Left lung (tissue), 10 donors: ENCODE results near the gene SLAMF6. TPM values are rescaled to one million over a fixed set of nuclear protein-coding genes. Genes with fewer than 3 reads are reported as not detected.

Experiments used
- ATAC-seq: fragments of 200-7000 bp; cut with Tn5 transposase; one replicate; pipeline ENCODE4 v1.9.1; 2020; ENCODE audit warnings: moderate library complexity
- DNase-seq, 4 donors: peaks; one replicate each; pipeline ENCODE4 v3.0.0-alpha.2; 2013 to 2020
- H3K27ac ChIP-seq, 2 donors: fragments of 200-600 bp; sonication (generic) in 1 of 2; one replicate each; pipeline versions ENCODE4 v1.5.0 to v1.8.0; 2020 to 2021
- H3K27me3 ChIP-seq, 2 donors: fragments of 200-600 bp; sonication (generic) in 1 of 2; one replicate each; pipeline versions ENCODE4 v1.5.0 to v1.8.0; 2020 to 2021
- H3K36me3 ChIP-seq, 2 donors: fragments of 200-600 bp; sonication (generic) in 1 of 2; one replicate each; pipeline versions ENCODE4 v1.5.0 to v1.8.0; 2020 to 2021
- H3K4me1 ChIP-seq, 2 donors: fragments of 200-600 bp; one replicate each; pipeline ENCODE4 v1.8.0; 2021
- H3K4me3 ChIP-seq, 2 donors: fragments of 200-600 bp; sonication (generic) in 1 of 2; one replicate each; pipeline versions ENCODE4 v1.5.0 to v1.8.0; 2020 to 2021; ENCODE audit warnings: mild to moderate bottlenecking in 1 of 2
- H3K9me3 ChIP-seq, 2 donors: fragments of 200-600 bp; sonication (generic) in 1 of 2; one replicate each; pipeline versions ENCODE4 v1.5.0 to v1.8.0; 2020 to 2021
- intact Hi-C, 2 donors: fragments of 100-400 bp; cut with DNase I; formaldehyde crosslinking; loops; one replicate each; pipeline versions ENCODE4 v1.11.2 to v1.14.2; 2022
- polyA plus RNA-seq, 6 donors: library from polyadenylated mRNA; unstranded; fragments of 120-200 nt; gene quantifications; one replicate each; pipeline ENCODE4 v1.2.1, GENCODE V29; 2013; ENCODE audit not compliant: insufficient read length in 6 of 6
- total RNA-seq, 2 donors: library from RNA; stranded (reverse); fragmentation: NEBNext Ultra II Directional; extraction: Animal tissue kit (Norgen Biotek cat#: 25700); gene quantifications; one replicate each; pipeline ENCODE4 v1.2.1, GENCODE V29; 2021
- TF ChIP-seq, protein P1 (sequence below), 2 donors: fragments of 200-600 bp; sonication (generic) in 1 of 2; IDR thresholded peaks; one replicate each; pipeline versions ENCODE4 v1.5.0 to v1.8.0; 2021; ENCODE audit warnings: antibody characterized with exemption in 2 of 2
- donor health status: DM: no; HTN: yes; CAD: no.
- donor health status: DM: no; HTN: no; CAD: no.

Gene SLAMF6
- total and polyA plus RNA-seq, 8 donors, result 0.10 to 2.8 (median 0.57) TPM

DNA sequence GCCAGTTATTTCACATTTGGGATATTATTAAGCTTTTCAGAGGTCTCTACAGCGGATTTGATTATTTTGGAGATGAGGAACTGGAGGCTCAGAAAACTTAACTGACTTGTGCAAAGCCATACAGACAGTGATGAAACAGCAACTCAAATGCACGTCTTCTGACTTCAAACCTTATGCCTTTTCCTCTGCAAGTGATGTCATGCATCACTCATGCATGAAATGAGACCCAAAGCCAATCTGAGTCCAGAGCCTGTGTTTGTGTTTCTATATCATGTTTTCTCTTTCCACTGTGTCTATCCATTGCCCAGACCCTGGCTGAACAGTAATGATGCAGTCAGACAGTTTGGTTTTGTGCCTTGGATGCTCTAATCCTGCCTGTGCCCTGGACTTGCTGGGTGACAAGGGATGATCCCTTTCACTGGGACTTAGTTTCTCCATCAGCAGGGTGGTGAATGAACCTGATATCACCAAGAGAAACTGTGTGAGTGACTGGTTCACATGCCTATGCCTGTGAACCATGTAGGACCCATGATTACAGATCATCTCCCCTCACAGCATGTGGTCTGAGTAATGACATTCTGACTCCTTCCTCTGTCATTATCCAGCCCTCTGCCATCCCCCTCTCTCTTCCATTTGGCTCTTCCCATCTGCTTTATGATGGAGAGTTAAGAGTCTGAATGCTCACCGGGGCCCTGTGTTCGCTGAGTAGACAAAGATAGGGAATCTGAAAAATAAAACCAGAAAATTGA, 33.4 kb downstream of the SLAMF6 start:
- intact Hi-C loops, result no loop called here
- TF ChIP-seq, protein P1, sequence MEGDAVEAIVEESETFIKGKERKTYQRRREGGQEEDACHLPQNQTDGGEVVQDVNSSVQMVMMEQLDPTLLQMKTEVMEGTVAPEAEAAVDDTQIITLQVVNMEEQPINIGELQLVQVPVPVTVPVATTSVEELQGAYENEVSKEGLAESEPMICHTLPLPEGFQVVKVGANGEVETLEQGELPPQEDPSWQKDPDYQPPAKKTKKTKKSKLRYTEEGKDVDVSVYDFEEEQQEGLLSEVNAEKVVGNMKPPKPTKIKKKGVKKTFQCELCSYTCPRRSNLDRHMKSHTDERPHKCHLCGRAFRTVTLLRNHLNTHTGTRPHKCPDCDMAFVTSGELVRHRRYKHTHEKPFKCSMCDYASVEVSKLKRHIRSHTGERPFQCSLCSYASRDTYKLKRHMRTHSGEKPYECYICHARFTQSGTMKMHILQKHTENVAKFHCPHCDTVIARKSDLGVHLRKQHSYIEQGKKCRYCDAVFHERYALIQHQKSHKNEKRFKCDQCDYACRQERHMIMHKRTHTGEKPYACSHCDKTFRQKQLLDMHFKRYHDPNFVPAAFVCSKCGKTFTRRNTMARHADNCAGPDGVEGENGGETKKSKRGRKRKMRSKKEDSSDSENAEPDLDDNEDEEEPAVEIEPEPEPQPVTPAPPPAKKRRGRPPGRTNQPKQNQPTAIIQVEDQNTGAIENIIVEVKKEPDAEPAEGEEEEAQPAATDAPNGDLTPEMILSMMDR (IDR thresholded peaks at IDR 0.05), result no peak

DNA sequence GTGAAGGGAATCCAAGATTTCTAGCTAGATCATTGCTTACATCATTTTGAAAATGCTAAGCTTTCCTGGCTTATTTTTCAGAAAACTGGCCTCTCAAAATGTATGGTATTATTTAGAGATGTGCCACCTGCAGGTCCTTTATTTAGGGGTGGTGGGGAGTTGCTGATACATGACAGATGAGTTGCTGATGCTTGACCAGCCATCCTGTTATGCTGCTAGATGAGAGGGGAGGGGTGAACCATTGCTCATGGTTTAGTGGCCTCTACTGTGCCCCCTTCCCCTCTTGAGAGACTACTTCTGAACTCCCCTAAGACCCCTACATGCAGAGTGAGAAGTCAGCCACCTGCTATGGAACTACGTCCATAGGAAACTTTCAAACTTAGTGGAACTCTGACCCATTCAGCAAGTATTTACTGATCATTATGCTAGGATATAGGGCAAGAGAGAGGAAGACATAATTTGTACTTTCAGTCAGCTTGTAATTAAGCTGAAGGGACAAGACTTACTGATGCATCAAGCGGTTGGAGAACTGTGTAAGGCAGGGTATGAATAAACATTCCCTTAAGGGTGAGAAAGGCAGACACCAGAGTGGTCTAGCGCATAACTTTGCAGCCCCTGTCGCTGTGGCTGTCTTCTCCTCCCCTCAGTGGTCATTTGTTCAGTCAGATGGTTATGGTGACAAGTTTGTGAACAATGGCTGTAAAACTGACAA, 34.6 kb downstream of the SLAMF6 start:
- no peak overlapping the region for H3K27ac ChIP-seq
- intact Hi-C loops, result no loop called here
- TF ChIP-seq, protein P1 (IDR thresholded peaks at IDR 0.05), result no peak
- no peaks in the 10 kb centered on the region for H3K4me1 ChIP-seq
- H3K36me3 ChIP-seq, result no peaks in the 10 kb centered on the region
- ATAC-seq (no peak), DNase-seq (no peak)
- no peaks in the 10 kb centered on the region for H3K9me3 ChIP-seq
- no peak overlapping the region for H3K4me3 ChIP-seq
- H3K27me3 ChIP-seq, result no peaks in the 10 kb centered on the region

More for the DNA sequence above, 33.4 kb downstream of the SLAMF6 start:
- DNase-seq (no peak), ATAC-seq (no peak)
- Histone ChIP-seq H3K27ac (no peak overlapping the region), H3K4me1 (no peaks in the 10 kb centered on the region), H3K4me3 (no peak overlapping the region), H3K27me3 (no peaks in the 10 kb centered on the region), H3K36me3 (no peaks in the 10 kb centered on the region), H3K9me3 (no peaks in the 10 kb centered on the region)

DNA sequence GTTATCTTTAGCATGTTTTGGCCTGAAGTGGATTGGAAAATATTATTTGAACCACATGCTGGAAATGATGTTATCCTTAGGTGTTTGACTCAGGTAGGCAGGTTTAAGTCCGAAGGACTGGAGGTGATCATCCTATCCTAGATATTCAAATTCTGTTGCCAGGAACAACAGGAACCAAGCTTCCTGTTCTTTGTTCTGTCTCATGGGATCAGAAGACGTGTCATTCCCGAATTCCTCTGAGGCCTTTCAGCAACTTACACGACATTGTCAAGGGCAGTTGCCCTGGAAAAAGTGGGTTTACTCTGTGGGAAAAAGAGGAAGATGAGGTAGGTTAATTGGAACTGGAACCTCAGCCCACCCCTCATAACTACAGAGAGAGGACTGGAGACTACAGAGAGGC, 36.6 kb downstream of the SLAMF6 start:
- DNase-seq (no peak), ATAC-seq (no peak)
- TF ChIP-seq, protein P1 (IDR thresholded peaks at IDR 0.05), result no peak
- intact Hi-C loops, result no loop called here
- H3K27me3 ChIP-seq, result no peaks in the 10 kb centered on the region
- H3K27ac ChIP-seq, result no peak overlapping the region
- H3K9me3 ChIP-seq, result no peaks in the 10 kb centered on the region
- no peak overlapping the region for H3K4me3 ChIP-seq
- no peaks in the 10 kb centered on the region for H3K4me1 ChIP-seq
- H3K36me3 ChIP-seq, result no peaks in the 10 kb centered on the region

DNA sequence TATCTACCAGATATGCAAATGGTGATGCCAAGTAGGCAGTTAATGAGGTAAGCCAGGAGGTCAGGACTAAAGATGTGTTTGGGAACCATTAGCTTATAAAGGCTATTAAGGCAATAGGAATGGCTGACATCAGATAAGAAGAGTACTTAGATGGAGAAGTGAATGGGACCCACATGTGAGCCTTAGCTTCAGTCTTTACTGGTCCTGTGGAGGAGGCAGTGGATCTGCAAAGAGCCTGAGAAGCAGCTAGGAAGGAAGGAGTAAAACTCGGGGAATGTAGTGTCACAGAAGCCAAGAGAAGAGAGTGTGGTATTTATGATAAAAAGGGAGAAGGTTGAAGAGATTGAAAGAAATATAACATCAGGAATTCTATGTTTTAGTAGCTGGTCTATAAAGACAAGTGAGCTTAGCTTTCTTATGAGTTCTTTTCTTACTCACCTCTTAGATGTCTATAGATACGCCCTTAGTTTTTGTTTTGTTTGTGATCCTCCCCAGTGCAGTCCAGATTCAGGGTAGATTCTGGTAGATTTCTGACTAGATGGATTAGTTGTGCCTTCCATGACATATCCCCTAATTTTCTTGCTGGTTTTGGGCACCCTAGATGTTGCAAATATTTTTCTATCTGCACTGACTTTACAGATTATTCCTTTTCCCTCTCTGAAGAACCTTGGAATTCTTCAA, 39.4 kb downstream of the SLAMF6 start:
- no peak overlapping the region for H3K27ac ChIP-seq
- peaks cover 0 to 6% of the 10 kb centered on the region in 2 donors for H3K9me3 ChIP-seq
- no peaks in the 10 kb centered on the region for H3K36me3 ChIP-seq
- intact Hi-C loops, result no loop called here
- DNase-seq, result no peak
- H3K4me1 ChIP-seq, result no peaks in the 10 kb centered on the region
- TF ChIP-seq, protein P1 (IDR thresholded peaks at IDR 0.05), result no peak
- H3K27me3 ChIP-seq, result no peaks in the 10 kb centered on the region
- ATAC-seq, result no peak
- no peak overlapping the region for H3K4me3 ChIP-seq
